Measurements from ENCODE around the gene AMOTL2. TPM values are rescaled to one million over a fixed set of nuclear protein-coding genes. Genes with fewer than 3 reads are reported as not detected.
A peak's percentile ranks its signal among the peaks of the same experiment; 100 is the strongest.

The AMOTL2 gene
- total RNA-seq, 1 experiment from 2014 or later, result 30.9 TPM

GRCh38 chr3:134338516-134339261 is 35.6 kb downstream of the AMOTL2 start:
- H3K23ac ChIP-seq (ENCODE audit: insufficient read length, low read depth, low read length), result no peak overlapping the region
- no peaks in the 10 kb centered on the region for H3K27me3 ChIP-seq (ENCODE audit: insufficient read depth, low read length)
- H3K14ac ChIP-seq (ENCODE audit: insufficient read depth, low read length), result no peak overlapping the region
- Mint-ChIP-seq H3K9me3 (no peaks in the 10 kb centered on the region), H3K27ac (peak overlapping the region in 1 of 3 experiments; percentile 73; a peak in 2 of 7 replicates), H3K36me3 (ENCODE audit: insufficient read depth in 1 of 3, low read depth in 3 of 3) (no peaks in the 10 kb centered on the region; a peak in 1 of 7 replicates), H3K4me1 (peaks cover 21 to 34% of the 10 kb centered on the region in 2 experiments), H3K4me3 (no peak overlapping the region), H3K27me3 (ENCODE audit: low read depth) (peaks cover 10% of the 10 kb centered on the region)
- no peak for DNase-seq
- no peak overlapping the region for H3K4ac ChIP-seq (ENCODE audit: low read depth, low read length)
- no peaks in the 10 kb centered on the region for H3K79me2 ChIP-seq (ENCODE audit: insufficient read depth, low read length)
- H3K79me1 ChIP-seq (ENCODE audit: insufficient read depth, low read depth, low read length, poor library complexity, severe bottlenecking), result no peaks in the 10 kb centered on the region
- H4K8ac ChIP-seq (replicated peaks; ENCODE audit: insufficient read length, low read depth, low read length), result no peak overlapping the region
- H3K56ac ChIP-seq (ENCODE audit: insufficient read length, low read depth, low read length), result no peak overlapping the region
- no peak overlapping the region for H3K9ac ChIP-seq (ENCODE audit: extremely low read depth, insufficient read length, low read length)
- no peak overlapping the region for H2AK5ac ChIP-seq (ENCODE audit: insufficient read length, low read length)
- no peak overlapping the region for H2BK20ac ChIP-seq (ENCODE audit: low read depth, low read length, poor library complexity, severe bottlenecking)
- H3K23me2 ChIP-seq (ENCODE audit: insufficient read length, low read depth, low read length, poor library complexity, severe bottlenecking), result no peaks in the 10 kb centered on the region
- H3K4me1 ChIP-seq (ENCODE audit: insufficient read depth, low read length), result peaks cover 11% of the 10 kb centered on the region; the same call in 1 of the 2 replicates
- H2BK15ac ChIP-seq (ENCODE audit: low read depth, low read length), result no peak overlapping the region
- no peak overlapping the region for H2BK120ac ChIP-seq (ENCODE audit: low read depth, low read length, poor library complexity, severe bottlenecking)
- no peaks in the 10 kb centered on the region for H4K20me1 ChIP-seq (ENCODE audit: control insufficient read depth, insufficient read depth, insufficient read length)
- H4K5ac ChIP-seq (ENCODE audit: insufficient read length, low read depth, low read length), result no peak overlapping the region
- WGBS (ENCODE audit: extremely low coverage, insufficient read length, low lambda C conversion rate), result no CpG with 5 or more reads among the region's 5 CpGs
- H3T11ph ChIP-seq (ENCODE audit: low read length), result no peak overlapping the region
- no peak overlapping the region for H2BK12ac ChIP-seq (ENCODE audit: insufficient read length, low read depth, low read length)
- no peak overlapping the region for H2AFZ ChIP-seq (ENCODE audit: low read length)
- no peak for TF ChIP-seq CTCF (conservative IDR thresholded peaks at IDR 0.05)
- H3K4me2 ChIP-seq (ENCODE audit: insufficient read depth, insufficient read length, low read length), result no peak overlapping the region
- no peak overlapping the region for H3K18ac ChIP-seq (ENCODE audit: insufficient read length, low read depth, low read length)
- no peak overlapping the region for H3K27ac ChIP-seq (ENCODE audit: insufficient read length, low read depth, low read length)
- no peak overlapping the region for H4K91ac ChIP-seq (ENCODE audit: insufficient read length, low read depth, low read length)
- H2BK5ac ChIP-seq (ENCODE audit: insufficient read length, low read length), result no peak overlapping the region
- no peaks in the 10 kb centered on the region for H3K9me3 ChIP-seq (ENCODE audit: control insufficient read depth, low read depth, low read length)

Data from H9 (cell line).